K562 (cell line): ENCODE data around the gene XPNPEP3.

Source experiments
- HCFC1 ChIP-seq: IDR thresholded peaks from 2 replicates; pipeline ENCODE4 v1.6.1; 2012; ENCODE audit warnings: low read depth, low read length, improper control_type of control experiment
- JUNB ChIP-seq: fragments of 450-650 bp; formaldehyde crosslinking; conservative IDR thresholded peaks from 2 replicates; pipeline ENCODE4 v1.4.0; 2020; ENCODE audit warnings: mild to moderate bottlenecking
- POLR2A ChIP-seq: fragments of 450-650 bp; conservative IDR thresholded peaks from 2 replicates; pipeline ENCODE4 v1.6.1; 2016

- TF ChIP-seq JUNB (CRISPR knock-in tag) = no peak
- no peak for TF ChIP-seq HCFC1
- no peak for TF ChIP-seq POLR2A
These were observed 101.4 kb downstream of the XPNPEP3 start for GRCh38 chr22:40958299-40958698.
